ENCODE data around the gene TSPY1. TPM values are rescaled to one million over a fixed set of nuclear protein-coding genes. Genes with fewer than 3 reads are reported as not detected.
"Not testable (repeated sequence)": the region's sequence is repeated elsewhere in the genome, so short reads cannot be mapped to it uniquely, and the experiment has no call there.

TSPY1 gene, protein sequence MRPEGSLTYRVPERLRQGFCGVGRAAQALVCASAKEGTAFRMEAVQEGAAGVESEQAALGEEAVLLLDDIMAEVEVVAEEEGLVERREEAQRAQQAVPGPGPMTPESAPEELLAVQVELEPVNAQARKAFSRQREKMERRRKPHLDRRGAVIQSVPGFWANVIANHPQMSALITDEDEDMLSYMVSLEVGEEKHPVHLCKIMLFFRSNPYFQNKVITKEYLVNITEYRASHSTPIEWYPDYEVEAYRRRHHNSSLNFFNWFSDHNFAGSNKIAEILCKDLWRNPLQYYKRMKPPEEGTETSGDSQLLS
- not detected for total RNA-seq
- polyA plus RNA-seq: not detected

GRCh38 chrY:9466655-9467054, at the start of gene TSPY1:
Gene TSPY1 (plus strand): TSS chrY:9466955. CDS start chrY:9467001, 46 bp downstream.
- H3K27me3 ChIP-seq; H3K9me3 ChIP-seq; intact Hi-C loops (cut with DNase I); H3K36me3 ChIP-seq; H3K4me3 ChIP-seq; H3K4me1 ChIP-seq; H3K27ac ChIP-seq; DNase-seq: not testable (repeated sequence)
- 92 to 95% methylated on average over 11 to 21 of the region's 25 CpGs for WGBS, 2 donors

- intact Hi-C loops (cut with DNase I); H3K36me3 ChIP-seq; H3K4me3 ChIP-seq; DNase-seq; H3K27ac ChIP-seq; H3K4me1 ChIP-seq; H3K9me3 ChIP-seq; H3K27me3 ChIP-seq: not testable (repeated sequence)
- no CpG with 5 or more reads among the region's 26 CpGs for WGBS, 2 donors
These were observed 20.2 kb downstream of the TSPY1 start, which contains the start of gene TSPY9 for GRCh38 chrY:9486967-9487366. Gene TSPY9 (plus strand): TSS chrY:9487267. CDS start chrY:9487313, 46 bp downstream.

DNA sequence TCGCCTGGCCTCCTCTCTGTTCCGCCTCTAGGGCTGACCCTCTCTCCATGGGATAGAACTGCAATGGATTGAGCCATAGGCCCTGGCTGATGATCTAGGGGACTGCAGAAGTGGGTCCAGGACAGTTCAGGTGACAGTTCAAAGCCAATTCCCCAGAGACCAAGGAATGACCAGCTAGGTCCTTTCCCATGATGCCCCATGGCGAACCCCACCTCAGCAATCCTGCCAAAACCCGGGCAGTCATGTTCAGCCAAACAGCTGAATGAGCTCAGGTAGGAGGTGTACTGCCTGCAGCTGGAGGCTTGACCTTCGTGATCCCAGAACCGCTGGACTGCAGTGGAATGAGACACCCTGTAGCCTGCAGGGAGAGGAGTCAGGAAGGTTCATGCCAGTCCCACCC, 37.6 kb downstream of the TSPY1 start:
- WGBS, 2 donors: 75 to 77% methylated on average over 2 of the region's 6 CpGs
- DNase-seq; H3K27ac ChIP-seq; H3K9me3 ChIP-seq; H3K4me3 ChIP-seq; intact Hi-C loops (cut with DNase I); H3K27me3 ChIP-seq; H3K4me1 ChIP-seq; H3K36me3 ChIP-seq: not testable (repeated sequence)

DNA sequence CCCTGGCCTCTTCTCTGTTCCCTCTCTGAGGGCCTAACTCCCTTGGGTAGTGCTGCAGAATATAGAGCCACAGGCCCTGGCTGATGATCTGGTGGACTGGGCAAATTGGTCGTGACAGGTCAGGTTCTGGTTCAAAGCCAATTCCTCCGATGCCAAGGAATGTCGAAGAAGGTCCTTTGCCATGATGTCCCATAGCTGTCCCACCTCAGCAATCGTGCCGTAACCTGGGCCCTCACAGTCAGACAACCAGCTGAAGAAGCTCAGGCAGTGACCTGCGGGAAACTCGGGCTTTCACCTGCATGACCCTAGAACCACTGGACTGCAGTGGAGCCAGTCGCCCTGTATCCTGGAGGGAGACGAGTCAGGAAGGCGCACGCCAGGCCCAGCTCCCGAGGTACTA, 49.5 kb downstream of the TSPY1 start:
- WGBS, 2 donors: 89 to 91% methylated on average over 7 of the region's 12 CpGs
- H3K9me3 ChIP-seq; H3K4me3 ChIP-seq; DNase-seq; H3K27me3 ChIP-seq; H3K36me3 ChIP-seq; H3K27ac ChIP-seq; intact Hi-C loops (cut with DNase I); H3K4me1 ChIP-seq: not testable (repeated sequence)

Other genes with a start within 250 kb of the TSPY1 start
- not detected for gene TSPY4, start 129.5 kb upstream of the TSPY1 start, total RNA-seq
- gene TSPY4, start 129.5 kb upstream of the TSPY1 start, polyA plus RNA-seq: not detected
- not detected for gene TSPY8, start 109.2 kb upstream of the TSPY1 start, total RNA-seq
- gene TSPY8, start 109.2 kb upstream of the TSPY1 start, polyA plus RNA-seq: not detected
- not detected for gene TSPY3, start 68.5 kb upstream of the TSPY1 start, total RNA-seq
- not detected for gene TSPY3, start 68.5 kb upstream of the TSPY1 start, polyA plus RNA-seq
- not detected for gene TSPY9, start 20.3 kb downstream of the TSPY1 start, total RNA-seq
- not detected for gene TSPY9, start 20.3 kb downstream of the TSPY1 start, polyA plus RNA-seq
- gene TSPY10, start 60.9 kb downstream of the TSPY1 start, total RNA-seq: not detected
- gene TSPY10, start 60.9 kb downstream of the TSPY1 start, polyA plus RNA-seq: not detected